ENCODE measurements around the gene OSBPL6.
"Not testable (repeated sequence)": the region's sequence is repeated elsewhere in the genome, so short reads cannot be mapped to it uniquely, and the experiment has no call there.

OSBPL6 gene

GRCh38 chr2:178367344-178367743, 173.0 kb downstream of the OSBPL6 start:
- DNase-seq = no peak

GRCh38 chr2:178374865-178375264, 180.6 kb downstream of the OSBPL6 start:
- DNase-seq = no peak

GRCh38 chr2:178377046-178377445, 182.7 kb downstream of the OSBPL6 start:
- no peak for DNase-seq

GRCh38 chr2:178379162-178380004, 185.1 kb downstream of the OSBPL6 start:
- no peak for DNase-seq

GRCh38 chr2:178380763-178381162, 186.5 kb downstream of the OSBPL6 start:
- DNase-seq = no peak

- DNase-seq = no peak
Observed at GRCh38 chr2:178383718-178384117, 189.4 kb downstream of the OSBPL6 start.

- no peak for DNase-seq
Observed at GRCh38 chr2:178385595-178386148, 191.4 kb downstream of the OSBPL6 start.

GRCh38 chr2:178386986-178387597, 192.8 kb downstream of the OSBPL6 start:
- DNase-seq = no peak

GRCh38 chr2:178388287-178388686, 194.0 kb downstream of the OSBPL6 start:
- DNase-seq = no peak

GRCh38 chr2:178391701-178392100, 197.4 kb downstream of the OSBPL6 start:
- no peak for DNase-seq

GRCh38 chr2:178392215-178392614, 197.9 kb downstream of the OSBPL6 start:
- DNase-seq = no peak

- no peak for DNase-seq
Observed at GRCh38 chr2:178394859-178395258, 200.5 kb downstream of the OSBPL6 start.

GRCh38 chr2:178395295-178395694, 201.0 kb downstream of the OSBPL6 start:
- no peak for DNase-seq

GRCh38 chr2:178395941-178396570, 201.7 kb downstream of the OSBPL6 start:
- DNase-seq = no peak

GRCh38 chr2:178397002-178397605, 202.8 kb downstream of the OSBPL6 start:
- peak; percentile 76 for DNase-seq

GRCh38 chr2:178401994-178402437, 207.7 kb downstream of the OSBPL6 start:
- DNase-seq = no peak

GRCh38 chr2:178403671-178404306, 209.5 kb downstream of the OSBPL6 start:
- no peak for DNase-seq

- DNase-seq = no peak
Observed at GRCh38 chr2:178404368-178404767, 210.1 kb downstream of the OSBPL6 start.

- DNase-seq = no peak
Observed at GRCh38 chr2:178409261-178409660, 214.9 kb downstream of the OSBPL6 start.

- no peak for DNase-seq
Observed at GRCh38 chr2:178412047-178412446, 217.7 kb downstream of the OSBPL6 start.

GRCh38 chr2:178412453-178412852, 218.1 kb downstream of the OSBPL6 start:
- DNase-seq = not testable (repeated sequence)

GRCh38 chr2:178413472-178414265, 219.4 kb downstream of the OSBPL6 start:
- DNase-seq = peak; percentile 87
